Measurements from ENCODE around the gene DHX38.

Gene DHX38

DNA sequence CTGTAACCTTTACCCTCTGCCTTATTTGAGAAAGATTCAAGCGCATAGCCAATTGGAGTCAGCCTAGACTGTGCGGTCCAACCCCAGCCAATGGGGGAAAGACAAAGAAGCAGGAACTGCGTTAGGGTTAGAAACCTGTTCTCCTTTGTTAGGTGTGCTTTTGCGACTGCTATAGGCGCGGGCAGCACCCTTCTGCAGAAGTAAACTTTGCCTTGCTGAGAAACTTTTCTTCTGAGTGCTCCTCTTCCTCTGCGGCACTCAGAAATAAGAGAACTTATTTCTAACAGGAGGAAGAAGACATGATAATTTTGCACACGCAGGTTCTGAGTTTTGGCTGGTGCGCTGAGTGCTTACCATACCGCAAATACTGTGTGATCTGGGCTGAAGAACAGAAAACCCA lies 9.2 kb upstream of the DHX38 start:
- no peak for DNase-seq

GRCh38 chr16:72085002-72085401 lies 8.6 kb upstream of the DHX38 start:
- no peak for DNase-seq

- DNase-seq: no peak
These were observed 2.4 kb upstream of the DHX38 start for GRCh38 chr16:72091217-72091616.

DNA sequence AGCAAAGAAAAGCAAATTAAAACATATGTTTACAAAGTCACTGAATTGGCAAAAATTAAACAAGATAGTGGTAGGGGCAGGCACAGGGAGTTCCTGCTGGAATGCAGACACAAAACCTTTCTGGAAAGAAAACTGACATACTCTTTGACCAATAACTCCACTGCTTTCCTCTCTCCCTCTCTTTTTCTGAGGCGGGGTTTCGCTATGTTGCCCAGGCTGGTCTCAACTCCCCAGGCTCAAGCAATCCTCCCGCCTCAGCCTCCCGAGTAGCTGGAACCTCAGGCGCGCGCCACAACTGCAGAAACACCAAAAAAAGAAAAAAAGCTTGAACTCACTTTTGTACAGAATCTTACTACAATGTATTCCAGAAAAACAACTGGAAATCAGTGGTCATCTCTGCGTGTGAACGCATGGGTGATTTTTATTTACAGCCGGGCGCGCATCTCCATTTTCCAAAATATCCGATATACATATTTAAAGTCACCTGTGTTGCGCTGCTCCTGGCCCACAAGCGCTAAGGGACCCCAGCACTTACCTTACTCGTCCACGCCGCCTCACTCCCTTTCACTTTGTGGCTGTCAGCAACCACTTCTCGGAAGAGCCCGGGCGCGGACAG lies 707 bp upstream of the DHX38 start:
- no peak for DNase-seq

DNA sequence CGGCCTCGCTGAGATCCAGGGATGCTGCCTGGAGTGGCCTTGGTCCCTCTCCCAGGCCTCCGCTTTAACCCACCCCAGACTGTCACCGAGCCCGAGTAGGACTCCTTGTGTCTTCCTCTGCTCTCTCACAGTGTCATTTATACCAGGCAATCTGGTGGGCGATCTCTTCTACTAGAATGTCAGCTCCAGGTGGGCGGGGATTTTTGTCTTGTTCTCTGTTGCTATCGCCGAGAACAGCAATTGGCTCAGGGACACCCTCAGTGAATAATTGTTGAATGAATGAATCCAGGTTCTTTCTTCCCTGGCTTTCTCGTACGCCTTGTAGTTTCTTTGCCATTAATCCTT lies 591 bp downstream of the DHX38 start:
- DNase-seq: no peak

GRCh38 chr16:72098936-72099335 lies 5.3 kb downstream of the DHX38 start:
- no peak for DNase-seq

- DNase-seq: no peak
These were observed 5.8 kb downstream of the DHX38 start for GRCh38 chr16:72099377-72099818.

DNA sequence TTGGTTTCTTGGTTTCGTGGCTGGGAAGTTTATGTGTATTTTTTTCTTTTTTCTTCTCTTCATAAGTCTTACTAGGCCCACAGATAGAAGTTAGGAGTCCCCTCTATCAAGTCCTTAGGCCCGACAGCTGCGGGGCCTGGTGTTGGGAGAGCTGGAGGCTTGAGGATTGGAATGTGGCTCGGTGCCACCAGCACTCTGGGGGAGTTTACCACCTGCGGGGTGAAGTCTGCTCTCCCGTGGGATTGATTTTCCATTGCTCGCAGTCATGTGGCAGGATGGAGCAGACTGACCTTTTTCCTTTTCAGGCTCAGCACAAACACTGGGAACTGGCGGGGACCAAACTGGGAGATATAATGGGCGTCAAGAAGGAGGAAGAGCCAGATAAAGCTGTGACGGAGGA lies 7.5 kb downstream of the DHX38 start:
- DNase-seq: no peak

DNA sequence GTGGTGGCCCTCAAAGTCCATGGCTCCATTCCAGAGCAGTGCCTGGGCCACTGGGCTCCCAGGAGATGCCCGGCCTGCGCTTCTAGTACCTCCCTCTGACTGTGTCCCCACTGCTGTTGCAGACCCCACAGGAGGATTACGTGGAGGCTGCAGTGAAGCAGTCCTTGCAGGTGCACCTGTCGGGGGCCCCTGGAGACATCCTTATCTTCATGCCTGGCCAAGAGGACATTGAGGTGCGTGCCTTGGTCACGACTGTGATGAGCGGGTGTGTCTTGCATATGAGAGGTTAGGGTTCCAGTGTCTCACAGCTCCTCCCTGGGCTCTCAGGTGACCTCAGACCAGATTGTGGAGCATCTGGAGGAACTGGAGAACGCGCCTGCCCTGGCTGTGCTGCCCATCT lies 11.3 kb downstream of the DHX38 start:
- no peak for DNase-seq

DNA sequence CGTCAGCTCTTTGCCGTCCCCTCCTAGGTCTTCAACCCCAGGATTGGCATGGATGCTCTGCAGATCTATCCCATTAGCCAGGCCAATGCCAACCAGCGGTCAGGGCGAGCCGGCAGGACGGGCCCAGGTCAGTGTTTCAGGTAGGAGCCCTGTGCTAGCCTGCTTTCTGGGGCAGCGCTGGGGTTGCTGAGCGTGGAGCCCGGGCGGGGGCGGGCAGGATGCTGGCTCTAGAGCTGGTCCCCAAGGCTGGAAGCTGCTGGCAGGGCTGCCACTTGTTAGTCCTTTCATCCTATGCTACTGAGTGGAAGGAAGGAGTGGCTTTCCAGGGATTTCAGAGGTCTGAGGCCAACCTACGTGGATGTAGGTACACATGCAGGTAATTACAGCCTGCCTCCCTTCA lies 12.3 kb downstream of the DHX38 start:
- DNase-seq: no peak

DNA sequence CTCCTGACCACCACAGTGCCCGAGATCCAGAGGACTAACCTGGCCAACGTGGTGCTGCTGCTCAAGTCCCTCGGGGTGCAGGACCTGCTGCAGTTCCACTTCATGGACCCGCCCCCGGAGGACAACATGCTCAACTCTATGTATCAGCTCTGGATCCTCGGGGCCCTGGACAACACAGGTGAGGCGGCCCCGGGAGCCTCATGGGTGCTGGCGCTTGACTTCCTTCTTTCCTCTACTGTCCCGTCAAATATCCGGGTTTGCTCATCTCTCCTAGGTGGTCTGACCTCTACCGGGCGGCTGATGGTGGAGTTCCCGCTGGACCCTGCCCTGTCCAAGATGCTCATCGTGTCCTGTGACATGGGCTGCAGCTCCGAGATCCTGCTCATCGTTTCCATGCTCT lies 13.7 kb downstream of the DHX38 start:
- no peak for DNase-seq

- DNase-seq: no peak
These were observed 14.9 kb downstream of the DHX38 start for GRCh38 chr16:72108353-72109102.

GRCh38 chr16:72109300-72109699 lies 15.7 kb downstream of the DHX38 start:
- DNase-seq: no peak

- DNase-seq: no peak
These were observed 16.4 kb downstream of the DHX38 start for GRCh38 chr16:72109966-72110530.

- no peak for DNase-seq
These were observed 17.3 kb downstream of the DHX38 start for GRCh38 chr16:72110662-72111615.

DNA sequence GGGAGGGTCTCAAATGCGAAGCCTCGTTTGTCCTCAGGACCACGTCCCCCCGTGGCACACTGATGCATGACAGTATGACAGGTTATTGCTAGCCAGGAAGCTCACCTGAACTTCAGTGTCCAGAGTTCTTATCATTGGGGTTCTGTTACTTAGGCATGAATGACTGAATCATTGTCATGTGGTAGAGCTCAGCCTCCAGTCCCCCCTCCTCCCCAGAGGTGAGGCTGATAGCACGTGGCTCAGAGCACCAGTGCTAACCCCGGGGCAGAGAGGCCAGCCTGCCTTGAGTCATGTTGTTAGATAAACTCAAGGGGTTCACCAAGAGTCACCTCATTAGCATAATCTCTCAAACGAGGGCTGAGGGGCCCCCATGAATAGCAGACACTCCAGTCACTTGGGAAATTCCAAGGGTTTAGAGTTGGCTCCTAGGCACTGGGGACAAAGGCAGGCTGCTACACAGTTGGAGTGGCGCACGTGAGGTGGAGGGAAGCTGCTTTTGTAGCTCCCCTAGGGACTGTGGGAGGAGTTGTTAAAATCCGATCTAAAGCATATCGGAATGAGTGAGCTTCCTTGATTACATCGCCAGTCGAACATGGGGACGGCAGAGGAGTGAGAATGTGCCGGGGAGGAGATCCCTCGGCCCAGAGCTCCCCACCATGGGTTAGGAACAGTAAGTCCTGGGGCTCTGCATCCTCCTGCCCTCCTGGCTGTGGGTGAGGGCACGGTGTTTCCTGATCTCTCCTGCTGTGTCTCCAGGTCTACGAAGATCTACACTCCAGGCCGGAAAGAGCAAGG lies 18.2 kb downstream of the DHX38 start:
- DNase-seq: no peak

GRCh38 chr16:72112452-72112792 lies 18.8 kb downstream of the DHX38 start:
- DNase-seq: no peak

DNA sequence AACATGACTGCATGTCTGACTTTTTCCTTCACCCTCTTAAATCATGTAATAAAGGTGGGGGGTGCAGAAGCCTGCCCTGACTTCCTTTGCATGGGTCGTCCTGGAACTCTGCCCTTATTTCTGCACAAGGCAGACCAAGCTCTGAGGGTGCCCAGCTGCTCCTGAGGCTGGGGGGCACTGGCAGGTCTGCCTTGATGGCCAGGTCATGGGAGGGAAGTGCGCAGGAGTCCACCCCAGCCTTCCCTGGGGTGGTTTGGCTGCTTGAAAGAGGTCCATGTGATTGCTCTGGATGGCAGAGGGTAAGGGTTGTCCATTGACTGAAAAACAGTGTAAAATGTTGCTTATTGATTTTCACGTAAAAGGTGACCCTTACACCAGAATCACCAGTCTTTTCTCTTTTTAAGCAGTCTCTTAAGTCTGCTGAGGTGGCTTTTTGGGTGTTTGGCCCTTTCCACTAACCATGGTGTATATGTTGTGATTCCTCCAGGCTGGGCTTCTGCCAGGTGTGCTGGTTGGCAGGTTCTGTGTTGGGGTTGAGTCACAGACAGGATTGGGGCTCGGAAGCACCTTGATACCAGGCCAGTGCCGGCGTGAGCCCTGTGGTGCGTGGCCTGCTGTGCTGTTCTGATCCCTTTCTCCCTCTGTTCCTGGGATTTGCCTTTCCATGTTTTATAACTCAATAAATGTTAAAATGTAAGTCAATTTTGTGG lies 19.4 kb downstream of the DHX38 start:
- DNase-seq: no peak

GRCh38 chr16:72113616-72113945 lies 19.9 kb downstream of the DHX38 start:
- DNase-seq: no peak

- no peak for DNase-seq
These were observed 26.4 kb downstream of the DHX38 start for GRCh38 chr16:72120026-72120425.

DNA sequence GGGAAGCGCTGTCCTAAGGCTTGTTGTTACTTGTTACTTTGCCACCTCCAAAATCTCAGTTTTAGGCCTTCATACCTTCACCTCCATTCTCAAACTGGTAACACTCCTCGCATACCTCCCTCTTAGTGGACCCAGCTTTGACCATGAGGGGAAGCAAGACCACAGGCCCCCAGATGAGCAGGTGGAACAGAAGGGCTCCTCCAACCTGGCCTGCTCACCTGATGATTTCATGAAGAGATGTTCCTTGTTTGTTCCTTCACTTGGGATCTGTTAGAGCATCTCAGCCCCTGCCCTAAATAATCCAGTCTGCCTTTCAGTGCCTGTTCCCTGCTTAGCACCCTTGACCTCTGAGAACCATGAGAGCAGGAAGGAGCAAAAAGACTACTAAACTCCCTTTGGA lies 28.7 kb downstream of the DHX38 start:
- DNase-seq: no peak

DNA sequence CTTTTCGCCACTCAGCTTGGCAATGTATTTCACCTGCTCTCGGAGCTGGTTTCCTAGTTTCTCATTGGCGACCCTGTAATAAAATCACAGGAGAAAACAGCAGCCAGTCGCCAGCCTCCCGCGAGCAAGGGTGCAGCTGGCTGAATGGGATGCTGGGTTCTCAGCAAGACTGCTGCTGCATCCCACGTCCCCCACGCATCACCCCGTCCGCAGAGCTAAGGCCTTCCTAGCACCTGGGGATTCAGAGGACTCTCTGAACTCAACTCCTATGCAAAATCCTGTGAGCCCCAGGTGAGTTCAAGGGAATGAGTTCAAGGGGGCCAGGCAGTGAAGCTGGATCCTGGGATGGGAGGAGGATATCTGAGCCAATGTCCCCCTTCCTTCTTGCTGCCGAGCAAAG lies 29.3 kb downstream of the DHX38 start:
- no peak for DNase-seq
